Mammary epithelial cell (primary cell): ENCODE data around the gene TTLL4.

ENCODE experiments used
- EZH2 ChIP-seq: IDR thresholded peaks from 2 replicates; pipeline ENCODE4 v1.6.1; 2012; ENCODE audit warnings: low read length, inconsistent platforms, borderline replicate concordance
- TF ChIP-seq, protein P1 (sequence below), 2 donors: IDR thresholded peaks in 1 of 2; conservative IDR thresholded peaks in 1 of 2; 2 replicates each; pipeline ENCODE4 v1.5.1; 2011 to 2012; ENCODE audit warnings: inconsistent platforms in 2 of 2, low read length in 2 of 2, mild to moderate bottlenecking in 2 of 2, control low read depth in 1 of 2, low read depth in 1 of 2; ENCODE audit not compliant: insufficient read depth in 1 of 2; ENCODE audit errors: extremely low read depth in 1 of 2

DNA sequence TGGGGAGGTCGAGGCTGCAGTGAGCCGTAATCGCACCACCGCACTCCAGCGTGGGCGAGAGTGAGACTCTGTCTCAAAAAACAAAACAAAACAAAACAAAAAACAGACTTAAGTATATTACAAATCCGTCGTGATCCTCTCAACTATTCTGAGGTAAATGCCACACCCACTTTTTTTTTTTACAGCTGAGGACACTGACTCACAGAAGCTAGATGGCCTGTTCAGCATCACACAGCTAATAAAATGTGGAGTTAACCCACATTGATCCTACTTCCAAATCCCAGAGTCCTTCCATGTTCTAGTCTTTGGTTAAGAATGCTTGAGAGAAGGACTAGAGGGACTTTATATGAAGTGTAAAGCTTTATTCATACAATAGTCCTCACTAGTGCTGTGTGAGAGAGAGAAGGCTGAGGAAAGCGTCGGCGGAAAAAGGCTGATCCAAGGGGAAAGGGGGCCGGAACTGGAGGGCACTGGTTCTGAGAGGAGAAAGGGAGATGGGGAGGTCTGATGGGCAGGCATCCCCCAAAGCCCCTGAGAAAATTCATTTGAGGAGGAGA is 39.5 kb upstream of the TTLL4 start:
- TF ChIP-seq, protein P1, sequence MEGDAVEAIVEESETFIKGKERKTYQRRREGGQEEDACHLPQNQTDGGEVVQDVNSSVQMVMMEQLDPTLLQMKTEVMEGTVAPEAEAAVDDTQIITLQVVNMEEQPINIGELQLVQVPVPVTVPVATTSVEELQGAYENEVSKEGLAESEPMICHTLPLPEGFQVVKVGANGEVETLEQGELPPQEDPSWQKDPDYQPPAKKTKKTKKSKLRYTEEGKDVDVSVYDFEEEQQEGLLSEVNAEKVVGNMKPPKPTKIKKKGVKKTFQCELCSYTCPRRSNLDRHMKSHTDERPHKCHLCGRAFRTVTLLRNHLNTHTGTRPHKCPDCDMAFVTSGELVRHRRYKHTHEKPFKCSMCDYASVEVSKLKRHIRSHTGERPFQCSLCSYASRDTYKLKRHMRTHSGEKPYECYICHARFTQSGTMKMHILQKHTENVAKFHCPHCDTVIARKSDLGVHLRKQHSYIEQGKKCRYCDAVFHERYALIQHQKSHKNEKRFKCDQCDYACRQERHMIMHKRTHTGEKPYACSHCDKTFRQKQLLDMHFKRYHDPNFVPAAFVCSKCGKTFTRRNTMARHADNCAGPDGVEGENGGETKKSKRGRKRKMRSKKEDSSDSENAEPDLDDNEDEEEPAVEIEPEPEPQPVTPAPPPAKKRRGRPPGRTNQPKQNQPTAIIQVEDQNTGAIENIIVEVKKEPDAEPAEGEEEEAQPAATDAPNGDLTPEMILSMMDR (conservative IDR thresholded peaks at IDR 0.05 in 1 of 2, IDR thresholded peaks at IDR 0.05 in 1 of 2; ENCODE audit: extremely low read depth in 1 of 2, insufficient read depth in 1 of 2, low read depth in 1 of 2, low read length in 2 of 2): no peak
- no peak for TF ChIP-seq EZH2
